Astrocyte (in vitro differentiated cells and primary cell): Measurements from ENCODE around the gene ACVR1. TPM values are rescaled to one million over a fixed set of nuclear protein-coding genes. Genes with fewer than 3 reads are reported as not detected.
"Not testable (repeated sequence)": the region's sequence is repeated elsewhere in the genome, so short reads cannot be mapped to it uniquely, and the experiment has no call there.

Experiments
- DNase-seq: peaks from one replicate; pipeline ENCODE4 v3.0.0-alpha.2; 2010; ENCODE audit warnings: low read depth
- FAIRE-seq: peaks from 2 replicates; lab custom pipeline; 2011; peaks lifted over from hg19 to GRCh38; lab: Jason Lieb, UNC
- H2AFZ ChIP-seq: 2 replicates; pipeline ENCODE4 v1.6.0; 2012; ENCODE audit warnings: low read depth, low read length, inconsistent platforms
- H3K27ac ChIP-seq: 2 replicates; pipeline ENCODE4 v1.5.1; 2011; ENCODE audit warnings: low read depth, low read length, inconsistent platforms
- H3K27me3 ChIP-seq: 2 replicates; pipeline ENCODE4 v1.6.0; 2011; ENCODE audit warnings: low read length, inconsistent platforms; ENCODE audit not compliant: insufficient read depth
- H3K36me3 ChIP-seq: 2 replicates; pipeline ENCODE4 v1.5.1; 2011; ENCODE audit warnings: low read length, inconsistent platforms; ENCODE audit not compliant: insufficient read depth
- H3K4me1 ChIP-seq: 2 replicates; pipeline ENCODE4 v1.5.1; 2011; ENCODE audit warnings: low read length, inconsistent platforms; ENCODE audit not compliant: insufficient read depth
- H3K4me2 ChIP-seq: 2 replicates; pipeline ENCODE4 v1.6.0; 2012; ENCODE audit warnings: low read length, inconsistent platforms
- H3K4me3 ChIP-seq: 2 replicates; pipeline ENCODE4 v1.5.1; 2011; ENCODE audit warnings: low read depth, mild to moderate bottlenecking, low read length, inconsistent platforms; ENCODE audit not compliant: insufficient read depth
- H3K79me2 ChIP-seq: 2 replicates; pipeline ENCODE4 v1.6.0; 2012; ENCODE audit warnings: mild to moderate bottlenecking, low read length, inconsistent platforms; ENCODE audit not compliant: insufficient read depth
- H3K9ac ChIP-seq: 2 replicates; pipeline ENCODE4 v1.6.0; 2012; ENCODE audit warnings: mild to moderate bottlenecking, low read length, inconsistent platforms
- H3K9me3 ChIP-seq: 2 replicates; pipeline ENCODE4 v1.5.1; 2012; ENCODE audit warnings: low read depth, mild to moderate bottlenecking, low read length, inconsistent platforms; ENCODE audit not compliant: insufficient read depth
- H4K20me1 ChIP-seq: 2 replicates; pipeline ENCODE4 v1.6.0; 2012; ENCODE audit warnings: low read length, inconsistent platforms; ENCODE audit not compliant: insufficient read depth
- H3K27ac Mint-ChIP-seq: one replicate; pipeline ENCODE4 v1.8.0; 2021; ENCODE audit warnings: mild to moderate bottlenecking, mixed read lengths; ENCODE audit not compliant: unreplicated experiment
- H3K27me3 Mint-ChIP-seq: one replicate; pipeline ENCODE4 v1.8.0; 2021; ENCODE audit warnings: low read depth, mixed read lengths; ENCODE audit not compliant: unreplicated experiment
- H3K36me3 Mint-ChIP-seq: one replicate; pipeline ENCODE4 v1.8.0; 2021; ENCODE audit warnings: low read depth, mixed read lengths; ENCODE audit not compliant: unreplicated experiment
- H3K4me1 Mint-ChIP-seq: one replicate; pipeline ENCODE4 v1.8.0; 2021; ENCODE audit warnings: low read depth, mixed read lengths; ENCODE audit not compliant: unreplicated experiment
- H3K4me3 Mint-ChIP-seq: one replicate; pipeline ENCODE4 v1.8.0; 2021; ENCODE audit warnings: mild to moderate bottlenecking, moderate library complexity, mixed read lengths; ENCODE audit not compliant: unreplicated experiment
- H3K9me3 Mint-ChIP-seq: one replicate; pipeline ENCODE4 v1.8.0; 2021; ENCODE audit warnings: mild to moderate bottlenecking, mixed read lengths; ENCODE audit not compliant: unreplicated experiment
- CTCF ChIP-seq: IDR thresholded peaks from 2 replicates; pipeline ENCODE4 v1.5.1; 2011; ENCODE audit warnings: low read depth, mild to moderate bottlenecking, inconsistent platforms, low read length, moderate library complexity; ENCODE audit not compliant: insufficient read depth
- EZH2 ChIP-seq: IDR thresholded peaks from 2 replicates; pipeline ENCODE4 v1.6.1; 2012; ENCODE audit warnings: mild to moderate bottlenecking, low read length, inconsistent platforms; ENCODE audit not compliant: insufficient read depth
- total RNA-seq: library from RNA; stranded (reverse); gene quantifications from 2 replicates; pipeline ENCODE4 v1.2.1, GENCODE V29; 2021

The ACVR1 gene
- total RNA-seq, 1 donor from 2014 or later, result 45.9 TPM

- H3K9me3 Mint-ChIP-seq, result no peaks in the 10 kb centered on the region
- peaks cover 32% of the 10 kb centered on the region for H3K4me1 Mint-ChIP-seq
- Histone ChIP-seq H3K27ac (peak overlapping the region; percentile 94), H3K36me3 (no peaks in the 10 kb centered on the region), H3K9me3 (no peaks in the 10 kb centered on the region), H3K4me2 (peak overlapping the region; percentile 68), H3K79me2 (peaks cover 68% of the 10 kb centered on the region), H3K9ac (peak overlapping the region; percentile 66), H3K4me1 (peaks cover 18% of the 10 kb centered on the region), H3K27me3 (no peaks in the 10 kb centered on the region), H3K4me3 (peak overlapping the region; percentile 4), H4K20me1 (no peaks in the 10 kb centered on the region), H2AFZ (no peak overlapping the region)
- no peak for TF ChIP-seq EZH2
- no peak for TF ChIP-seq CTCF
- H3K36me3 Mint-ChIP-seq, result peaks cover 4% of the 10 kb centered on the region
- H3K4me3 Mint-ChIP-seq, result peak overlapping the region; percentile 64
- peak overlapping the region; percentile 99 for H3K27ac Mint-ChIP-seq
- DNase-seq, result peak; percentile 95
- H3K27me3 Mint-ChIP-seq, result no peaks in the 10 kb centered on the region
- FAIRE-seq, result peak; percentile 82
Measured at GRCh38 chr2:157830696-157831570, 45.2 kb downstream of the ACVR1 start.

GRCh38 chr2:157830266-157830665 is 45.9 kb downstream of the ACVR1 start:
- FAIRE-seq (no peak), DNase-seq (no peak)
- peaks cover 34% of the 10 kb centered on the region for H3K4me1 Mint-ChIP-seq
- Histone ChIP-seq H3K27me3 (no peaks in the 10 kb centered on the region), H3K9ac (peak overlapping the region; percentile 66), H3K36me3 (no peaks in the 10 kb centered on the region), H3K27ac (peak overlapping the region; percentile 94), H2AFZ (no peak overlapping the region), H3K4me3 (no peak overlapping the region), H4K20me1 (no peaks in the 10 kb centered on the region), H3K9me3 (no peaks in the 10 kb centered on the region), H3K4me1 (peaks cover 18% of the 10 kb centered on the region), H3K79me2 (peaks cover 68% of the 10 kb centered on the region), H3K4me2 (no peak overlapping the region)
- TF ChIP-seq CTCF (no peak), EZH2 (no peak)
- H3K36me3 Mint-ChIP-seq, result peaks cover 10% of the 10 kb centered on the region
- H3K9me3 Mint-ChIP-seq, result no peaks in the 10 kb centered on the region
- H3K4me3 Mint-ChIP-seq, result peak overlapping the region; percentile 50
- H3K27ac Mint-ChIP-seq, result peak overlapping the region; percentile 99
- H3K27me3 Mint-ChIP-seq, result no peaks in the 10 kb centered on the region

- H3K9ac ChIP-seq, result no peak overlapping the region
- no peak for DNase-seq
- H3K79me2 ChIP-seq, result peaks cover 64% of the 10 kb centered on the region
- no peaks in the 10 kb centered on the region for H3K36me3 ChIP-seq
- no peak overlapping the region for H2AFZ ChIP-seq
- H3K4me2 ChIP-seq, result no peak overlapping the region
- Mint-ChIP-seq H3K27ac (no peak overlapping the region), H3K9me3 (no peaks in the 10 kb centered on the region), H3K4me1 (peaks cover 53% of the 10 kb centered on the region), H3K4me3 (no peak overlapping the region), H3K27me3 (no peaks in the 10 kb centered on the region), H3K36me3 (peaks cover 13% of the 10 kb centered on the region)
- no peaks in the 10 kb centered on the region for H3K27me3 ChIP-seq
- no peak for FAIRE-seq
- peaks cover 5% of the 10 kb centered on the region for H4K20me1 ChIP-seq
- H3K27ac ChIP-seq, result no peak overlapping the region
- H3K4me3 ChIP-seq, result no peak overlapping the region
- no peaks in the 10 kb centered on the region for H3K9me3 ChIP-seq
- TF ChIP-seq EZH2 (no peak), CTCF (no peak)
- peaks cover 30% of the 10 kb centered on the region for H3K4me1 ChIP-seq
Measured at GRCh38 chr2:157827377-157827776, 48.8 kb downstream of the ACVR1 start.

GRCh38 chr2:157826644-157827043 is 49.5 kb downstream of the ACVR1 start:
- H2AFZ ChIP-seq, H3K4me3 Mint-ChIP-seq, H3K27ac Mint-ChIP-seq, H3K27me3 Mint-ChIP-seq, DNase-seq, H3K9ac ChIP-seq, H3K27me3 ChIP-seq, FAIRE-seq, H3K9me3 ChIP-seq, H3K4me2 ChIP-seq, H3K9me3 Mint-ChIP-seq, H3K36me3 ChIP-seq, H3K4me3 ChIP-seq, H4K20me1 ChIP-seq, H3K27ac ChIP-seq: not testable (repeated sequence)
- Mint-ChIP-seq H3K36me3 (peaks cover 13% of the 10 kb centered on the region), H3K4me1 (peaks cover 53% of the 10 kb centered on the region)
- Histone ChIP-seq H3K79me2 (peaks cover 64% of the 10 kb centered on the region), H3K4me1 (peaks cover 24% of the 10 kb centered on the region)
